Nephron progenitor cell (in vitro differentiated cells): ENCODE results near the gene CNTF.
"Not testable (repeated sequence)": the region's sequence is repeated elsewhere in the genome, so short reads cannot be mapped to it uniquely, and the experiment has no call there.

Source experiments
- DNase-seq: peaks from one replicate; pipeline ENCODE4 v3.0.0; 2021
- H3K27ac Mint-ChIP-seq: 2 replicates; pipeline ENCODE4 v1.8.0; 2021; ENCODE audit warnings: mild to moderate bottlenecking, moderate library complexity, mixed read lengths
- H3K27me3 Mint-ChIP-seq: 2 replicates; pipeline ENCODE4 v1.8.0; 2021; ENCODE audit warnings: mild to moderate bottlenecking, low read depth, mixed read lengths; ENCODE audit not compliant: poor library complexity
- H3K36me3 Mint-ChIP-seq: 2 replicates; pipeline ENCODE4 v1.8.0; 2021; ENCODE audit warnings: low read depth, mixed read lengths
- H3K4me1 Mint-ChIP-seq: 2 replicates; pipeline ENCODE4 v1.8.0; 2021; ENCODE audit warnings: mixed read lengths
- H3K4me3 Mint-ChIP-seq: 2 replicates; pipeline ENCODE4 v1.8.0; 2021; ENCODE audit warnings: mild to moderate bottlenecking, moderate library complexity, mixed read lengths
- H3K9me3 Mint-ChIP-seq: 2 replicates; pipeline ENCODE4 v1.8.0; 2021; ENCODE audit warnings: mild to moderate bottlenecking, moderate library complexity, mixed read lengths
- CTCF ChIP-seq: fragments of 200-600 bp; sonication (generic); IDR thresholded peaks from 2 replicates; pipeline ENCODE4 v1.5.0; 2021; ENCODE audit warnings: antibody characterized with exemption

CNTF gene

GRCh38 chr11:58622344-58622743 is at the start of gene CNTF:
TSS of gene CNTF (plus strand) at chr11:58622665. CDS start at chr11:58622753, 88 bp downstream.
- Mint-ChIP-seq H3K4me1 (peaks cover 8% of the 10 kb centered on the region), H3K27me3 (no peaks in the 10 kb centered on the region), H3K36me3 (peaks cover 64% of the 10 kb centered on the region), H3K9me3 (no peaks in the 10 kb centered on the region), H3K4me3 (no peak within 1 kb of the TSS), H3K27ac (no peak within 1 kb of the TSS)
- no peak for TF ChIP-seq CTCF
- DNase-seq: no peak

- H3K36me3 Mint-ChIP-seq: peaks cover 12% of the 10 kb centered on the region
- not testable (repeated sequence) for H3K4me3 Mint-ChIP-seq, H3K27me3 Mint-ChIP-seq, DNase-seq, H3K9me3 Mint-ChIP-seq, H3K27ac Mint-ChIP-seq
- peaks cover 24% of the 10 kb centered on the region for H3K4me1 Mint-ChIP-seq
Observed at GRCh38 chr11:58572906-58573305, 49.6 kb upstream of the CNTF start.

- no peak overlapping the region for H3K4me3 Mint-ChIP-seq
- no peaks in the 10 kb centered on the region for H3K9me3 Mint-ChIP-seq
- H3K4me1 Mint-ChIP-seq: peaks cover 24% of the 10 kb centered on the region
- H3K36me3 Mint-ChIP-seq: peaks cover 12% of the 10 kb centered on the region
- TF ChIP-seq CTCF: no peak
- peaks cover 5% of the 10 kb centered on the region for H3K27me3 Mint-ChIP-seq
- no peak overlapping the region for H3K27ac Mint-ChIP-seq
- no peak for DNase-seq
Observed at GRCh38 chr11:58573451-58574104, 48.9 kb upstream of the CNTF start.

GRCh38 chr11:58574881-58575280 is 47.6 kb upstream of the CNTF start:
- H3K27ac Mint-ChIP-seq: no peak overlapping the region
- H3K9me3 Mint-ChIP-seq: no peaks in the 10 kb centered on the region
- no peak overlapping the region for H3K4me3 Mint-ChIP-seq

GRCh38 chr11:58575377-58576020 is 47.0 kb upstream of the CNTF start, which contains the start of gene LPXN:
TSS of gene LPXN (minus strand) at chr11:58575856. CDS start at chr11:58575772, 84 bp downstream.
- no peaks in the 10 kb centered on the region for H3K9me3 Mint-ChIP-seq
- peaks cover 4% of the 10 kb centered on the region for H3K36me3 Mint-ChIP-seq
- no peak within 1 kb of the TSS for H3K27ac Mint-ChIP-seq
- no peak for TF ChIP-seq CTCF
- H3K27me3 Mint-ChIP-seq: peaks cover 8% of the 10 kb centered on the region
- H3K4me1 Mint-ChIP-seq: peaks cover 34% of the 10 kb centered on the region
- no peak for DNase-seq
- H3K4me3 Mint-ChIP-seq: peak within 1 kb of the TSS; percentile 97

More at GRCh38 chr11:58574881-58575280, 47.6 kb upstream of the CNTF start:
- Mint-ChIP-seq H3K36me3 (peaks cover 10% of the 10 kb centered on the region), H3K27me3 (peaks cover 8% of the 10 kb centered on the region), H3K4me1 (peaks cover 28% of the 10 kb centered on the region)
- DNase-seq: no peak
- no peak for TF ChIP-seq CTCF

GRCh38 chr11:58576887-58577471 is 45.5 kb upstream of the CNTF start:
- peaks cover 48% of the 10 kb centered on the region for H3K4me1 Mint-ChIP-seq
- H3K27me3 Mint-ChIP-seq: peaks cover 8% of the 10 kb centered on the region
- TF ChIP-seq CTCF: no peak
- peak overlapping the region; percentile 100 for H3K27ac Mint-ChIP-seq
- no peaks in the 10 kb centered on the region for H3K36me3 Mint-ChIP-seq
- H3K9me3 Mint-ChIP-seq: no peaks in the 10 kb centered on the region
- H3K4me3 Mint-ChIP-seq: peak overlapping the region; percentile 97
- no peak for DNase-seq
